GM21360 (cell line): ENCODE data around the gene AGBL5.
A peak's percentile ranks its signal among the peaks of the same experiment; 100 is the strongest.
"Not testable (repeated sequence)": the region's sequence is repeated elsewhere in the genome, so short reads cannot be mapped to it uniquely, and the experiment has no call there.

Source experiments
- ATAC-seq: cut with Tn5 transposase; IDR thresholded peaks from one replicate; pipeline ENCODE4 v1.9.1; 2021; ENCODE audit warnings: mild to moderate bottlenecking, moderate library complexity; ENCODE audit not compliant: unreplicated experiment

Gene AGBL5

DNA sequence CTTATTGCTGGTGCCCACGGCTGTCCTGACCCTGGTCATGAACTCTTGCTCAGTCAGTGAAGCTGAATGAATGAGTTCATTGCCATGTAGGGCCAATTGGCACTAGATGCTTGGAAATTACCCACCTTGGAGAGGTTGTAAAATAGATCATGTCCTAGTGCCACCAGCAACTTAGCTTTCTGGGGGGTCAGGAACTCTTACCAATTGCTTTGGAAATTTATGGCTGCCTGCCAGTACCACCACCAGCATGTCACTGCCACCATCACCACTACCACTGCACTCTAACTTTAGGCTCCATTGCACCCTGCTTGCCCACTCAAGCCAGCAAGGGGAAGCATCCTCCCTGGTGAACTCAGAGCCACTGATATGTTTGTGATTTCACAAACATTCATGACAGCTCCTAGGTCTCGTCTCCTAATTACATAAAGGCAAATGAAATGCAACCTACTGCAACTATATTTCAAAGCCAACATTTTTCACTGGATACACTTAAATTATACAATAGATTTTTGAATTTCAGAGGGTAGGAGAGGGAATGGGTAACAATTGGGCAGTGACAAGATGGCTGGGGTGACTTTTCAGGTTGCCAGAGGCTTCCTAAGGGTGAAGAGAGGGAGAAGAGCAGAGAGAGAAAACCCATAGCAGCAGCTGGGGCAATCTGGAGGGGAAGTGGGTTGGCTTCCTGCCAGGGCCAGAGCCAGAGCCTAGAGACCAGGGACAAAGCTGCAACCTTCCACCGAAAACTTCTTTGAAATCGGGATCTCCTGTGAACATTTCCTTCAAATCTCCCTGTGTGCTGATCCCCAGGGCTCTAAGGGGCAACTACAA lies 23.5 kb downstream of the AGBL5 start:
- ATAC-seq: no peak

DNA sequence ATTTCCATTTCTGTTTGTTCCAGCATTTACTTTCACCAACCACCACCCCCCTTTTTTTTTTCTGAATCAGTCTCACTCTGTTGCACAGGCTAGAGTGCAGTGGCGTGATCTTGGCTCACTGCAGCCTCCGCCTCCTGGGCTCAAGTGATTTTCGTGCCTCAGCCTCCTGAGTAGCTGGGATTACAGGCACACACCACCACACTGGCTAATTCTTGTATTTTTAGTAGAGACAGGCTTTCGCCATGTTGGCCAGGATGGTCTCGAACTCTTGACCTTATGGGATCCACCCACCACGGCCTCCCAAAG lies 24.1 kb downstream of the AGBL5 start:
- ATAC-seq: not testable (repeated sequence)

DNA sequence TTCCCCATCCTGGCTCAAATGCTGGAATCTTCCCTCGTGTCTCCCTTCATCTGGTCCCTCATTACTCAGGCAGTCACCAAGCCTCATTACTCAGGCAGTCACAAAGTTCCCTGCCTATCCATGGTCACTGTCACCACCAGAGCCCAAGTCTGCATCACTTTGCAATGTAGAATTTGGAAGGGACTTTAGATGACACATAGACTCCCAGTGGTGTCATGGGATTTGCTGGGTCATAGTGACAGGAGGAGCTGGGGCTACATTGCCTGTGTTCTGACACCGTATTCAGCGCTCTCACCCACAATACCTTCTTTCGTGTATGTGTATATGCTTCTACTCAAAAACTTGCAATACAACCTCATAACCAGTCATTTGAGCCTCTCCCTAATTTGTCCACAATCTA lies 24.9 kb downstream of the AGBL5 start:
- ATAC-seq: no peak

DNA sequence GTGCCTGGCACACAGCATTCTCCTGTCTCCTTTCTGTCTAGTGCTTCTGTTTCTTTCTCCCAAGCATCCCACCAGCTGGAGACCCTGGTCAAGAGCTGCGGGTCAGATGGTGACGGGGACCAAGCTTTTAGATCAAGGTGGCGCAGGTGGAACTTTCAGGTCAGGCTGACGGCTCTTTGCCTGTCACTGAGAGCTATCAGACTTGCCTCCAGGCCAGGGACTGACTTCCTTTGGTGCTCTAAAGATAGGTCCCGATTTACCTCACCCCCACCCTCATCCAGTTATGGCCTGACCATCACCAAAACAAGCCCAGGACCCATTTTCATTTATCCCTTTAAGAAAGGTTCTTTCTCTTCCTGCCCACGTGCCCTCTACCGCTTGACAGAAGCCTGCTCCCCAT lies 25.8 kb downstream of the AGBL5 start:
- ATAC-seq: no peak

DNA sequence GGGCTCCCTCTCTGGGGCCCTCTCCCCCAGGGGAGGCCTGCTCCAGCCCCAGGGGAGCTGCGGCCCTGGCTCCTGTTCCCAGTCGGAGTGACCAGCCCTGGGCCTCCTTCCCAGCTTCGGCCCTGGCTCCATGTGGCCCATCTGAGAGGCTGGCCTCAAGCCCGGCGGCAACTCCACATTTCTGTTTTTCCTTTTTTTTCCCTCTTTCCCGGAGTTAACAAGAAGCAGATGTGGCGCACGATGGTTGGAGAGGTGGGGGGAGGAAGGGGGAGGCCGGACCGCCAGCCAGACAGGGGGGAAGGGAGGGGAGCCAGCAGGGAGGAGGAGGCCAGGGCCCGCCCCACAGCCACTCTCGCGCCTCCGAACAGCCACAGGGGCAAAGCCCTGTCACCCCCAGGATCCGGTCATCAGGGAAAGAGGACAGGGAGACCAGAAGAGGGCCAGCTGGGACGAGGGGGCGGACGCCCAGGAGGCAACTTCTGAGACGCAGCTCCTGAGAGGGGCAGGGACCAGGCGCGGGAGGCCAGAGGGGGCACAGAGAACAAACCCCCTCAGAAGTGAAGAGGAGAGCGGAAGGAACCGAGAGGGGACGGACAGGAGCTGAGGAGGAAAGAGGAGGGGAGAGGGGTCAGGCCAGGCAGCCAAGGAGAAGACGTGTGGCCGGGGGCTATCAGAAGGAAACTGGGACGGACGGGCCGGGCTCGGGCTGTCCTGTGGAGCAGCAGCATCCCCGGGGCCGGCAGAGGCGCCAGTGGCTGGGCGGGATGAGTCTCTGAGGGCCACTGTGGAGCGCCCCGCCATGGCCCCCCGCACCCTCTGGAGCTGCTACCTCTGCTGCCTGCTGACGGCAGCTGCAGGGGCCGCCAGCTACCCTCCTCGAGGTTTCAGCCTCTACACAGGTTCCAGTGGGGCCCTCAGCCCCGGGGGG lies 27.1 kb downstream of the AGBL5 start, which contains the start of gene EMILIN1:
Gene EMILIN1, plus strand, starts transcription at position 349 of the 928 bp plus-strand sequence. Its CDS starts 451 bp downstream, at position 800.
- no peak for ATAC-seq

DNA sequence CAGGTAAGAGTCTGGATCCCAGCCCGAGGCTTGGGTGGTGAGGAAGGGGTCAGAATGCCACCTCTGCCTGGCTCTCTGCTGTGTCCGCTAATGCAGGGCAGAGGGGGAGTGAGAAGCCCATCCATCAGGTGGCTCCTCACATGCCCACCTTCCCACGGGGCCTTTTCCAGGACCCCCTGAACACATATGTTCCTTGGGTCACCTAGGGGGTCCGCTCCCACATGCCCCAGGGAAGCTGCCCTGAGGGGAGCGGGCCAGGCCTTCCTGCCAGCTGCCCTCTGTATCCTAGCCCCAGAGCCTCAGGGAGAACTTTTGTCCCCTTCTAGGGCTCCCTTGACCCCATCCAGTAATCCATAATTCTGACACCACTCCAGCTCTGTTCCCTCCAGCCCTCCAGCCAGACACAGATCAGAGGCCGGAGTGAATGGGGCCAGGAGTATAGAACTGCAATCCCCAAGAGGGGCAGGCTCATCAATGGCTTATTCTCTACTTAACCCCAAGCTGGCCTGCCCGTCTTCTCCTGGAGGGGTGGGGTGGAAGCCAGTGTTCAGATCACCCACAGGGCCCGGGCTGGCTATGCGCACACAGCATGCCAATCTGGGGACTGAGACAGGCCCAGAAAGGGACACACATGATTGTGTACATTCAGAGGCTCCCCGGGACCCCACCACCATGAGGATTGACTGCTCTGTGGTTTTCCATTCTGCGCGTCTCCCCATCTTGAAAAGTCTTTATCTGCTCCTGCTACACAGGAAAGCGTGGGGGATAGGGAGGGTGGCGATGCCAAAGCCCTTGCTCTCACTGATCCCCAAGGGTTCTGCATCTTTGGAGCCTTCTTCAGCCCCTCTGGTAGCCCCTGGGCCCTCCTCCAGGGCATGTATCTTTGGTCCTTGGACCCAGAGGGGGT lies 28.0 kb downstream of the AGBL5 start:
- no peak for ATAC-seq

DNA sequence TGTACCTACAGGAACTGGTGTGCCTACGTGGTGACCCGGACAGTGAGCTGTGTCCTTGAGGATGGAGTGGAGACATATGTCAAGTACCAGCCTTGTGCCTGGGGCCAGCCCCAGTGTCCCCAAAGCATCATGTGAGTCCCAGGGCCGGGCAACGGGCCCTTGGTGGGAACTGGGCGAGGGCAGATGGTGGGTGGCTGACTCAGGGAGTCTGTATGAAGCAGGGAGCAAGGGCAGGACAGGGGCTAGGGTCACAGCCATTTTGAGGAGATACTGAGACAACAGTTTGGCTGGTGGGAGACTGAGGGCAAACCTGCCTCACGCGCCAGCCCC lies 28.6 kb downstream of the AGBL5 start:
- ATAC-seq: no peak

DNA sequence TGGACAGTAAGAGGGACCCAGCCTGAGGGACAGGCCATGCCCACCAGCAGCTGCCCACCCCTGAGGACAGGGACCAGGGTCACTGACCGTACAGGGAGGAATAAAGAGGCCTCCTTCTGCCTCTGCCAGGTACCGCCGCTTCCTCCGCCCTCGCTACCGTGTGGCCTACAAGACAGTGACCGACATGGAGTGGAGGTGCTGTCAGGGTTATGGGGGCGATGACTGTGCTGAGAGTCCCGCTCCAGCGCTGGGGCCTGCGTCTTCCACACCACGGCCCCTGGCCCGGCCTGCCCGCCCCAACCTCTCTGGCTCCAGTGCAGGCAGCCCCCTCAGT lies 29.1 kb downstream of the AGBL5 start:
- no peak for ATAC-seq

DNA sequence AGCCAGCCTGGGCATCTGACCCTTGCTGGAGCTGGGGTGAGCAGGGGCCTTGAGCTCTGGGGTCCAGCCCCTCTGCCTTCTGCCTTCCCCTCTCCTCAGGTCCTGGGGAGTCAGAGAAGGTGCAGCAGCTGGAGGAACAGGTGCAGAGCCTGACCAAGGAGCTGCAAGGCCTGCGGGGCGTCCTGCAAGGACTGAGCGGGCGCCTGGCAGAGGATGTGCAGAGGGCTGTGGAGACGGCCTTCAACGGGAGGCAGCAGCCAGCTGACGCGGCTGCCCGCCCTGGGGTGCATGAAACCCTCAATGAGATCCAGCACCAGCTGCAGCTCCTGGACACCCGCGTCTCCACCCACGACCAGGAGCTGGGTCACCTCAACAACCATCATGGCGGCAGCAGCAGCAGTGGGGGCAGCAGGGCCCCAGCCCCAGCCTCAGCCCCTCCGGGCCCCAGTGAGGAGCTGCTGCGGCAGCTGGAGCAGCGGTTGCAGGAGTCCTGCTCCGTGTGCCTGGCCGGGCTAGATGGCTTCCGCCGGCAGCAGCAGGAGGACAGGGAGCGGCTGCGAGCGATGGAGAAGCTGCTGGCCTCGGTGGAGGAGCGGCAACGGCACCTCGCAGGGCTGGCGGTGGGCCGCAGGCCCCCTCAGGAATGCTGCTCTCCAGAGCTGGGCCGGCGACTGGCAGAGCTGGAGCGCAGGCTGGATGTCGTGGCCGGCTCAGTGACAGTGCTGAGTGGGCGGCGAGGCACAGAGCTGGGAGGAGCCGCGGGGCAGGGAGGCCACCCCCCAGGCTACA lies 30.7 kb downstream of the AGBL5 start:
- no peak for ATAC-seq

DNA sequence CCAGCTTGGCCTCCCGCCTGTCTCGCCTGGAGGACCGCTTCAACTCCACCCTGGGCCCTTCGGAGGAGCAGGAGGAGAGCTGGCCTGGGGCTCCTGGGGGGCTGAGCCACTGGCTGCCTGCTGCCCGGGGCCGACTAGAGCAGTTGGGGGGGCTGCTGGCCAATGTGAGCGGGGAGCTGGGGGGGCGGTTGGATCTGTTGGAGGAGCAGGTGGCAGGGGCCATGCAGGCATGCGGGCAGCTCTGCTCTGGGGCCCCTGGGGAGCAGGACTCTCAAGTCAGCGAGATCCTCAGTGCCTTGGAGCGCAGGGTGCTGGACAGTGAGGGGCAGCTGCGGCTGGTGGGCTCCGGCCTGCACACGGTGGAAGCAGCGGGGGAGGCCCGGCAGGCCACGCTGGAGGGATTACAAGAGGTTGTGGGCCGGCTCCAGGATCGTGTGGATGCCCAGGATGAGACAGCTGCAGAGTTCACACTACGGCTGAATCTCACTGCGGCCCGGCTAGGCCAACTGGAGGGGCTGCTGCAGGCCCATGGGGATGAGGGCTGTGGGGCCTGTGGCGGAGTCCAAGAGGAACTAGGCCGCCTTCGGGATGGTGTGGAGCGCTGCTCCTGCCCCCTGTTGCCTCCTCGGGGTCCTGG lies 31.4 kb downstream of the AGBL5 start:
- no peak for ATAC-seq

DNA sequence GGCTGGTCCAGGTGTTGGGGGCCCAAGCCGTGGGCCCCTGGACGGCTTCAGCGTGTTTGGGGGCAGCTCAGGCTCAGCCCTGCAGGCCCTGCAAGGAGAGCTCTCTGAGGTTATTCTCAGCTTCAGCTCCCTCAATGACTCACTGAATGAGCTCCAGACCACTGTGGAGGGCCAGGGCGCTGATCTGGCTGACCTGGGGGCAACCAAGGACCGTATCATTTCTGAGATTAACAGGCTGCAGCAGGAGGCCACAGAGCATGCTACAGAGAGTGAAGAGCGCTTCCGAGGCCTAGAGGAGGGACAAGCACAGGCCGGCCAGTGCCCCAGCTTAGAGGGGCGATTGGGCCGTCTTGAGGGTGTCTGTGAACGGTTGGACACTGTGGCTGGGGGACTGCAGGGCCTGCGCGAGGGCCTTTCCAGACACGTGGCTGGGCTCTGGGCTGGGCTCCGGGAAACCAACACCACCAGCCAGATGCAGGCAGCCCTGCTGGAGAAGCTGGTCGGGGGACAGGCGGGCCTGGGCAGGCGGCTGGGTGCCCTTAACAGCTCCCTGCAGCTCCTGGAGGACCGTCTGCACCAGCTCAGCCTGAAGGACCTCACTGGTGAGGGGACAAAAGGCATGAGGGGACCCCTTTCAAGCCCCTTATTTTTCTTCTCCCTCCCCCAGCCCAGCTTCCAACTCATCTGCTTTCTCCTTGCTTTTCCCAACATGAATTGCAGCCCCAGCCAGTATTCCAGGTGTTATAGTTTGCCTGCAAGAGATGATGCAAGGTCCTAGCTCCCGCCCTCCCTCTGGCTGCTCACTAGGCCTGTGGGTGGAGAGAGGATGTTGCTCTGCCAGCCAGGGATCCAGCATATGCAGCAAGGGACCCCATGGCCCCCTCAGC lies 32.2 kb downstream of the AGBL5 start:
- ATAC-seq: no peak

DNA sequence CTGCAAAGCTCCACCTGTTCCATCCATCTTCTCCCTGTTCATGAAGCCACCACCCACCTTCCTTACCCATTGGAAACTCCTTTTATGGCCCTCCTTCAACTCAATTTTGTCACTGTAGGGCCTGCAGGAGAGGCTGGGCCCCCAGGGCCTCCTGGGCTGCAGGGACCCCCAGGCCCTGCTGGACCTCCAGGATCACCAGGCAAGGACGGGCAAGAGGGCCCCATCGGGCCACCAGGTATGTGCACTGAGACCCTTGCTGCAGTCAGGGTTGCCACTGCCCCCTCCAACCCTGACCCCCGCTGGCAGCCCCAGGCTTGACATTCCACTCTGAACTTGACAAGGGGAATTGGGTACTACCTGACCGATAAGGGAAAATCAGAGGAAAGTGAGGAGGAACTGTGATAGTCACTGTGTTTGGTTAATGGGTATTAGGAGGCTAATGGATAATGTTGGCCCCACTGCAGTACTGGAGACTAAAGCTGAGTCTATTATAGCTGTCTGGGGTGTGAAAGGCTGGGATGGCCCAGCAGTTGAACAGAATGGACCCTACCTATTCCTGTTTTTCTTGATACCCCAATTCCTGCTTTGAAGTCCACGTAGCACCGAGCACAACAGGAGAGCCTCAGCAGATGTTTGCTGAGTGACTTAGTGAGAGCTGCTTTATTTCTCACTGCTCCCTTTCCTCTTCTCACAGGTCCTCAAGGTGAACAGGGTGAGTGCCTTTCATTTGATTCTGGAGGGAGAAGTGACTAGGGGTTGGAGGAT lies 33.0 kb downstream of the AGBL5 start:
- ATAC-seq: no peak

DNA sequence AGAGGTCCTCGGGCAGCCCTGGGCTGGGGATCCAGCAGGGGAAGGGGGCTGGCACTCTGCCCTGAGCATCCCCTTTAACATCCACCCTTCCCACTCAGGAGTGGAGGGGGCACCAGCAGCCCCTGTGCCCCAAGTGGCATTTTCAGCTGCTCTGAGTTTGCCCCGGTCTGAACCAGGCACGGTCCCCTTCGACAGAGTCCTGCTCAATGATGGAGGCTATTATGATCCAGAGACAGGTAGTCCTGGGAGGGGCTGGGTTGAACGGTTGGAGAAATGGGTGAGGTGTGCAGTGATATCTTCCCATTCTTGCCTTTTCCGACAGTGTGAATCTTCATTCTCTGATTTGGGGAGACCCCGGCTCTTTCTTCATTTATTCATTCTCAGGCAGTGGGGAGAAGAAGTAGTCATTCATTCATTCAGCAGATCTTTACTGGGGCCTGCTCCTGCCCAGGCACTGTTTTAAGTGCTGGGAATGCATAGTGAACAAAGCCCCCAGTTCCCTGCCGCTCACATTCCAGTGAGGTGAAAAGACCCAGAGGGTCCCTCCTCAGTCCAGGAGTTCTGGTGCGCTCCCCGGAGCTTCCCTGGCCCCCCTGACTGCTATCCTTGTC lies 33.7 kb downstream of the AGBL5 start:
- ATAC-seq: no peak

DNA sequence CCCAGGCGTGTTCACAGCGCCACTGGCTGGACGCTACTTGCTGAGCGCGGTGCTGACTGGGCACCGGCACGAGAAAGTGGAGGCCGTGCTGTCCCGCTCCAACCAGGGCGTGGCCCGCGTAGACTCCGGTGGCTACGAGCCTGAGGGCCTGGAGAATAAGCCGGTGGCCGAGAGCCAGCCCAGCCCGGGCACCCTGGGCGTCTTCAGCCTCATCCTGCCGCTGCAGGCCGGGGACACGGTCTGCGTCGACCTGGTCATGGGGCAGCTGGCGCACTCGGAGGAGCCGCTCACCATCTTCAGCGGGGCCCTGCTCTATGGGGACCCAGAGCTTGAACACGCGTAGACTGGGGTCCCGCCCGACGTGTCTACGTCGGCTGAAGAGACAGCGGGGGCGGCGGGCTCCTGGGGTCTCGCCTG lies 34.2 kb downstream of the AGBL5 start:
- no peak for ATAC-seq

DNA sequence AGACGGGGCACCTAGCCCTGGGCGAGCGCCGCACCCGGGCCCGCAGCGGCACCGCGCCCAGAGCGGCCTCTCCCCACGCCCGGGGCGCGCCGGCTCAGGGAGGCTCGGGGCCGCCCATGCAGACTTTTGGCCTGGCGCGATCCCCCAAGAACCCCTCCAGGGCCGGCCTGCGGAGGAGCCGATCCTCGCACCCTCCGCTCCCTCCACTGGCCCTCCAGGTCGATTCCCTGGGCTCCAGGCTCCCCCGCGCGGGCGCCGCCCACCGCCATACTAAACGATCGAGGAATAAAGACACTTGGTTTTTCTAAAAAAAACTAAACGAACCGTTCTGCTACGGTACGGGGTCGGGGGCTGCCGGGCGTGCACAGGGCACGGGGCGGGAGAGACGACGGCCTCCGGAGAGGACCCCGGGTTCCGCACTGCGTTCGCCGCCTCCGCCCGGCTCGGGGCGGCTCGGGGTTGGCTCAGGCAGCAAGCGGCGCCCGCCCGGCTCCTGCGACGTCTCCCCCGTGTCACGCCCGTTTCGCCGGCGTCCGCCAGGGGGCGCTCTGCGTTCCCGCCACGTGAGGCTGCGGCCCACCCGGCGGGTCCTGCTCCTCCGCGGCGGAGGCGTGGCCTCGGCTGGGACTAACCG lies 34.7 kb downstream of the AGBL5 start:
- ATAC-seq: peak; percentile 78

DNA sequence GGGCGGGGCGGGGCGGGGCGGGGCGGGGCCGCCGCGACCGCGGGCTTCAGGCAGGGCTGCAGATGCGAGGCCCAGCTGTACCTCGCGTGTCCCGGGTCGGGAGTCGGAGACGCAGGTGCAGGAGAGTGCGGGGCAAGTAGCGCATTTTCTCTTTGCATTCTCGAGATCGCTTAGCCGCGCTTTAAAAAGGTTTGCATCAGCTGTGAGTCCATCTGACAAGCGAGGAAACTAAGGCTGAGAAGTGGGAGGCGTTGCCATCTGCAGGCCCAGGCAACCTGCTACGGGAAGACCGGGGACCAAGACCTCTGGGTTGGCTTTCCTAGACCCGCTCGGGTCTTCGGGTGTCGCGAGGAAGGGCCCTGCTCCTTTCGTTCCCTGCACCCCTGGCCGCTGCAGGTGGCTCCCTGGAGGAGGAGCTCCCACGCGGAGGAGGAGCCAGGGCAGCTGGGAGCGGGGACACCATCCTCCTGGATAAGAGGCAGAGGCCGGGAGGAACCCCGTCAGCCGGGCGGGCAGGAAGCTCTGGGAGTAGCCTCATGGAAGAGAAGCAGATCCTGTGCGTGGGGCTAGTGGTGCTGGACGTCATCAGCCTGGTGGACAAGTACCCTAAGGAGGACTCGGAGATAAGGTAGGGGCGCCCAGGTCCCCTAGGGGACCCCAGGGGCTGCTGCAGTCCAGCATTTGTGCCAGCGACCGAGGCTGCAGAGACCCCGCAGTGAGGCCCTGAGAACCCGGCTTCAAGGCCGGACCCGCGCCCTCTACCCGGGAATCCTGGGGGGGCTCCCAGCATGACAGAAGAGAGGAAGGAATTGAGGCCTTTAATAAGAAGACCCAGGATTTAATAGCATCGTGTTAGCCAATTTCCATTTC lies 35.5 kb downstream of the AGBL5 start, which contains the start of gene KHK:
Gene KHK, plus strand, starts transcription at position 49 of the 870 bp plus-strand sequence. Its CDS starts 488 bp downstream, at position 537.
- ATAC-seq: peak; percentile 5
